ENCODE results near the gene TRIM75.
"Not testable (repeated sequence)": the region's sequence is repeated elsewhere in the genome, so short reads cannot be mapped to it uniquely, and the experiment has no call there.

TRIM75 gene

GRCh38 chr4:165010991-165011390 lies 42.7 kb upstream of the TRIM75 start:
- no peak for TF ChIP-seq CTCF (IDR thresholded peaks at IDR 0.05; ENCODE audit: low read depth, low read length, missing control alignments)
- no peak overlapping the region for H3K4me3 ChIP-seq (replicated peaks; ENCODE audit: low read depth, low read length)
- no peak for DNase-seq (ENCODE audit: extremely low read depth, low read depth)

- no peak for DNase-seq (ENCODE audit: extremely low read depth, low read depth)
- TF ChIP-seq CTCF (IDR thresholded peaks at IDR 0.05; ENCODE audit: low read depth, low read length, missing control alignments): no peak
- H3K4me3 ChIP-seq (replicated peaks; ENCODE audit: low read depth, low read length): no peak overlapping the region
These were observed 42.3 kb upstream of the TRIM75 start for GRCh38 chr4:165011403-165011802.

- H3K4me3 ChIP-seq (replicated peaks; ENCODE audit: low read depth, low read length): no peak overlapping the region
- no peak for DNase-seq (ENCODE audit: extremely low read depth, low read depth)
- TF ChIP-seq CTCF (IDR thresholded peaks at IDR 0.05; ENCODE audit: low read depth, low read length, missing control alignments): no peak
These were observed 40.0 kb upstream of the TRIM75 start for GRCh38 chr4:165013691-165014090.

- H3K4me3 ChIP-seq (replicated peaks; ENCODE audit: low read depth, low read length): no peak overlapping the region
- no peak for DNase-seq (ENCODE audit: extremely low read depth, low read depth)
- TF ChIP-seq CTCF (IDR thresholded peaks at IDR 0.05; ENCODE audit: low read depth, low read length, missing control alignments): peak; percentile 32
These were observed 36.7 kb upstream of the TRIM75 start for GRCh38 chr4:165016971-165017370.

GRCh38 chr4:165019995-165020394 lies 33.7 kb upstream of the TRIM75 start:
- DNase-seq (ENCODE audit: extremely low read depth, low read depth); H3K4me3 ChIP-seq (replicated peaks; ENCODE audit: low read depth, low read length): not testable (repeated sequence)

GRCh38 chr4:165025782-165026181 lies 27.9 kb upstream of the TRIM75 start:
- H3K4me3 ChIP-seq (replicated peaks; ENCODE audit: low read depth, low read length); DNase-seq (ENCODE audit: extremely low read depth, low read depth): not testable (repeated sequence)

- H3K4me3 ChIP-seq (replicated peaks; ENCODE audit: low read depth, low read length): no peak overlapping the region
- TF ChIP-seq CTCF (IDR thresholded peaks at IDR 0.05; ENCODE audit: low read depth, low read length, missing control alignments): no peak
- no peak for DNase-seq (ENCODE audit: extremely low read depth, low read depth)
These were observed 25.8 kb upstream of the TRIM75 start for GRCh38 chr4:165027762-165028402.

GRCh38 chr4:165031436-165032211 lies 22.0 kb upstream of the TRIM75 start, which contains the start of gene TRIM60:
TRIM60 (plus strand) TSS chr4:165031999; CDS start chr4:165040073, 8,074 bp downstream.
- no peak for TF ChIP-seq CTCF (IDR thresholded peaks at IDR 0.05; ENCODE audit: low read depth, low read length, missing control alignments)
- no peak within 1 kb of the TSS for H3K4me3 ChIP-seq (replicated peaks; ENCODE audit: low read depth, low read length)
- no peak for DNase-seq (ENCODE audit: extremely low read depth, low read depth)

Measured in HFF-Myc (cell line).